ENCODE results near the gene RPL29.

The RPL29 gene

DNA sequence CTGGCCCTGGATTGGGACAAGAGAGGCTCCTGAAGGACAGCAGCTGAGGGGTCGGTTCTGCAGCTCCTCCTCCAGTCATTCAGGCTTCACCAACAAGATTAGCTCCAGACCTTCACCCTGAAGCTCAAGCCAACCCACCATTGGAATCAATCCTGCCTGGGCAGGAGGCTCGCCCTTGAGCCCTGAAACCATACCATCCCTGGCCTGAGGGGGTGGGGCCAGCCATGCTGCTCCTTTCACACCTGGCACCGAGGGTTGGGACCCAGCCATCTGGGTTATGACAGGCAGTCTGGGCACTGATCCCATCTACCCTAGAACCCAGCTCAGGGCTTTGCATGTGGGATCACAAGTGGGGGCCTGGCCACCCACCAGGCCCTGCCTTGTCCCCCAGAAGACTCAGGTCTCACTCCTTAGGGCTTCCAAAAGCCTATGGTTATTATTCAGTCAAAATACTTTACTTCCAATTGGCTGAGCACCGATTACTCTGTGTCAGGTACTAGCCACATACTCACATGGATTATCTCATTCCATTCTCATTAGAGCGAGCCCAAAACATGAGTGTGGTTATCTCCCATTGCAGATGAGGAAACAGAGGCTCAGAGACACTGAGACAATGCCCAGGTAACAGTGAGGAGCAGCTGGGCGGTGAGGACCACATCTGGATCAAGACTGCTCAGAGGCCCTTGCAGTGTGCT lies 24.9 kb downstream of the RPL29 start:
- TF ChIP-seq BACH2 (CRISPR knock-in tag; IDR thresholded peaks at IDR 0.05; ENCODE audit: borderline replicate concordance) (no peak), ZFP3 (CRISPR knock-in tag; IDR thresholded peaks at IDR 0.05) (no peak), CSDC2 (CRISPR knock-in tag; IDR thresholded peaks at IDR 0.05) (no peak), OSR1 (CRISPR knock-in tag; IDR thresholded peaks at IDR 0.05) (no peak), PPARA (CRISPR knock-in tag; IDR thresholded peaks at IDR 0.05; ENCODE audit: borderline replicate concordance) (no peak)
- TF ChIP-seq, protein P1, sequence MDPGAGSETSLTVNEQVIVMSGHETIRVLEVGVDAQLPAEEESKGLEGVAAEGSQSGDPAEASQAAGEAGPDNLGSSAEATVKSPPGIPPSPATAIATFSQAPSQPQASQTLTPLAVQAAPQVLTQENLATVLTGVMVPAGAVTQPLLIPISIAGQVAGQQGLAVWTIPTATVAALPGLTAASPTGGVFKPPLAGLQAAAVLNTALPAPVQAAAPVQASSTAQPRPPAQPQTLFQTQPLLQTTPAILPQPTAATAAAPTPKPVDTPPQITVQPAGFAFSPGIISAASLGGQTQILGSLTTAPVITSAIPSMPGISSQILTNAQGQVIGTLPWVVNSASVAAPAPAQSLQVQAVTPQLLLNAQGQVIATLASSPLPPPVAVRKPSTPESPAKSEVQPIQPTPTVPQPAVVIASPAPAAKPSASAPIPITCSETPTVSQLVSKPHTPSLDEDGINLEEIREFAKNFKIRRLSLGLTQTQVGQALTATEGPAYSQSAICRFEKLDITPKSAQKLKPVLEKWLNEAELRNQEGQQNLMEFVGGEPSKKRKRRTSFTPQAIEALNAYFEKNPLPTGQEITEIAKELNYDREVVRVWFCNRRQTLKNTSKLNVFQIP (CRISPR knock-in tag; IDR thresholded peaks at IDR 0.05; ENCODE audit: borderline replicate concordance, low read depth) = no peak
- ATAC-seq = no peak

DNA sequence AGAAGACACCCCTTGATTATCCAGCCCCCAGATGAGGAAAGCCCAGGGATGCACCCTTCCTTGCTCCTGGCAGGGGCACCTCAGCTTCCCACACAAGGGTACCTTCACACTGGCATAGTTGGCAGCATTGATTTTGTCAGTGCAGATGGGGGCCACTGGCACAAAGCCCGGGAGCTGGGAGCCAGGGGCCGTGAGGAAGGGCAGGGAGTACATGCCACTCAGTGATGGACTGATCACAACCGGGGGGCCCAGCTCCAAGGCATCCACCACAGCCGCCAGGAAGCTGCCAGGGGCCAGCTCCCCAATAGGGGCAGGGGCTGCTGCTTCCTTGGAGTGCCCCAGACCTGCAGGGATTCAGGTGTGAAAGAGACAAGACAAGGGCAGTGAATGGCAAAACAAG lies 25.9 kb downstream of the RPL29 start:
- no peak for TF ChIP-seq RARB (CRISPR knock-in tag; IDR thresholded peaks at IDR 0.05)
- ATAC-seq = no peak

DNA sequence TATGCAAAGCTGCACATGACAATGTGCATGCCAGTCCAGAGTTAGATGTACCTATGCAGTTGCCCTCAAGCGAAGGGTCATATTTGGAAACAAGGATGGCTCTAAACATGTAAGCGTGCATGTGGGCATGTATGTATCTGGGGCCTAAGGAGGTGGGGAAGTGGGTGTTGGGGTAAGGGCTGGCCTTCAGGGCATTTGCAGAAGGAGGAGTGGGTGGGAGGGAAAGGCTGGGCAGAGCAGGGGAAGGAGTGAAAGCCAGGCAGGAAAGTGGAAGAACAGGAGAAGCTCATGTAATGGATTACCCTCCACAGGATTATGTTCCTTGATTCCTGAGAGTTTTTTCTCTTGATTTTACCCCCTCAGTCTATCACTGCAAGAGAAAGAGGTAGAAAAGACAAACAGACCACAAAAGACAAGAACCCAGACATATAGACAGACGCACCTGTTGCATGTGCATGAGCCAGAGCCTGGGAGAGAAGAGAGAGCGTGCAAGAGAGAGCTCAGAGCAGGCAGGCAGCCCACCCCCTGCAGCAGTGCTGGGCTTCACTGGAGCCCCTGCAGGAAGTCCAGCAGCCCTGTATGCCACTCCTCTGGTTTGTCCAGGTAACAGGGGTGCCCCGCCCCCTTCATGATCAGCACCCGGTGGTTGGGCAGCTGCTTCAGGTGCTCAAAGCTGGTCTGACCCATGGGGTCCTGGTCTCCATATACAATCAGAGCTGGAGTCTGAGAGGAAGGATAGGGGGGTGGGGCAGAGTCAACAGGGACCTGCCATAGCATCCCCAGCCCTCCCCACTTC lies 26.6 kb downstream of the RPL29 start:
- TF ChIP-seq OSR1 (CRISPR knock-in tag; IDR thresholded peaks at IDR 0.05) = no peak
- no peak for TF ChIP-seq RARB (CRISPR knock-in tag; IDR thresholded peaks at IDR 0.05)
- TF ChIP-seq, protein P2, sequence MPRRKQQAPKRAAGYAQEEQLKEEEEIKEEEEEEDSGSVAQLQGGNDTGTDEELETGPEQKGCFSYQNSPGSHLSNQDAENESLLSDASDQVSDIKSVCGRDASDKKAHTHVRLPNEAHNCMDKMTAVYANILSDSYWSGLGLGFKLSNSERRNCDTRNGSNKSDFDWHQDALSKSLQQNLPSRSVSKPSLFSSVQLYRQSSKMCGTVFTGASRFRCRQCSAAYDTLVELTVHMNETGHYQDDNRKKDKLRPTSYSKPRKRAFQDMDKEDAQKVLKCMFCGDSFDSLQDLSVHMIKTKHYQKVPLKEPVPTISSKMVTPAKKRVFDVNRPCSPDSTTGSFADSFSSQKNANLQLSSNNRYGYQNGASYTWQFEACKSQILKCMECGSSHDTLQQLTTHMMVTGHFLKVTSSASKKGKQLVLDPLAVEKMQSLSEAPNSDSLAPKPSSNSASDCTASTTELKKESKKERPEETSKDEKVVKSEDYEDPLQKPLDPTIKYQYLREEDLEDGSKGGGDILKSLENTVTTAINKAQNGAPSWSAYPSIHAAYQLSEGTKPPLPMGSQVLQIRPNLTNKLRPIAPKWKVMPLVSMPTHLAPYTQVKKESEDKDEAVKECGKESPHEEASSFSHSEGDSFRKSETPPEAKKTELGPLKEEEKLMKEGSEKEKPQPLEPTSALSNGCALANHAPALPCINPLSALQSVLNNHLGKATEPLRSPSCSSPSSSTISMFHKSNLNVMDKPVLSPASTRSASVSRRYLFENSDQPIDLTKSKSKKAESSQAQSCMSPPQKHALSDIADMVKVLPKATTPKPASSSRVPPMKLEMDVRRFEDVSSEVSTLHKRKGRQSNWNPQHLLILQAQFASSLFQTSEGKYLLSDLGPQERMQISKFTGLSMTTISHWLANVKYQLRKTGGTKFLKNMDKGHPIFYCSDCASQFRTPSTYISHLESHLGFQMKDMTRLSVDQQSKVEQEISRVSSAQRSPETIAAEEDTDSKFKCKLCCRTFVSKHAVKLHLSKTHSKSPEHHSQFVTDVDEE (CRISPR knock-in tag; IDR thresholded peaks at IDR 0.05) = no peak
- no peak for TF ChIP-seq ZNF8 (CRISPR knock-in tag; IDR thresholded peaks at IDR 0.05)
- no peak for TF ChIP-seq CSDC2 (CRISPR knock-in tag; IDR thresholded peaks at IDR 0.05)
- TF ChIP-seq PPARA (CRISPR knock-in tag; IDR thresholded peaks at IDR 0.05; ENCODE audit: borderline replicate concordance) = no peak
- no peak for ATAC-seq

DNA sequence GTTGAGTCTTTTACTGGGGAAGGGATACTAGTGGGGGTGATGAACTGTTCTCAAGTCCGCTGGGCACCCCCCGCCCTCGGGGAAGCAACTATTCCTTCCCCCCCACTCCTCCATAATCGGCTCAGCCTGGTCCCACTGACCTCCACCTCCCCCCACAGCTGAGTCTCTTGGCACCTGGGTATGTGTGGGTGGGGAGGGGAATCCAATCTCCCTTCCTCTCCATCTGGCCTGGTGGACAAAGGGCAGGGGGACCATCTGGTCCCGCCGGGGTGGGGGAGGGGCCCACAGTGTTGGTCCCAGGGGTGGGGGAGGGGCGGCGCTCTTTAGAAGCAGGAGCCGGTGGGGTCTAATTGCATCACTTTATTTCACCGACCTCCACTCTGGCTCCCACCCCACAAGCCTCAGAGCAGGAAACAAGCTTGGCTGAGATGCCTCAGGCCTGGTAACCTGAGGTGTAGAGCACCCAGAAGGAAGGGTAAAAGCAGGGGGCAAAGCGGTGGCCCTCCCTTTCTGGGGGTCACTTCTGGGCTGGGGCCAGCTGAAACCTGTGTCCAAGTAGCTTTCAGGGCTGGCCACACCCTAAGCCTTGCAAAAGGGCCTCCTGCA lies 27.4 kb downstream of the RPL29 start:
- ATAC-seq = peak; percentile 44
- peak; percentile 92 for TF ChIP-seq ZNF70 (CRISPR knock-in tag; IDR thresholded peaks at IDR 0.05)
- no peak for TF ChIP-seq TCF4 (CRISPR knock-in tag; IDR thresholded peaks at IDR 0.05; ENCODE audit: borderline replicate concordance)
- TF ChIP-seq CSDC2 (CRISPR knock-in tag; IDR thresholded peaks at IDR 0.05) = no peak
- no peak for TF ChIP-seq BACH2 (CRISPR knock-in tag; IDR thresholded peaks at IDR 0.05; ENCODE audit: borderline replicate concordance)
- no peak for TF ChIP-seq GLIS3 (CRISPR knock-in tag; IDR thresholded peaks at IDR 0.05)

DNA sequence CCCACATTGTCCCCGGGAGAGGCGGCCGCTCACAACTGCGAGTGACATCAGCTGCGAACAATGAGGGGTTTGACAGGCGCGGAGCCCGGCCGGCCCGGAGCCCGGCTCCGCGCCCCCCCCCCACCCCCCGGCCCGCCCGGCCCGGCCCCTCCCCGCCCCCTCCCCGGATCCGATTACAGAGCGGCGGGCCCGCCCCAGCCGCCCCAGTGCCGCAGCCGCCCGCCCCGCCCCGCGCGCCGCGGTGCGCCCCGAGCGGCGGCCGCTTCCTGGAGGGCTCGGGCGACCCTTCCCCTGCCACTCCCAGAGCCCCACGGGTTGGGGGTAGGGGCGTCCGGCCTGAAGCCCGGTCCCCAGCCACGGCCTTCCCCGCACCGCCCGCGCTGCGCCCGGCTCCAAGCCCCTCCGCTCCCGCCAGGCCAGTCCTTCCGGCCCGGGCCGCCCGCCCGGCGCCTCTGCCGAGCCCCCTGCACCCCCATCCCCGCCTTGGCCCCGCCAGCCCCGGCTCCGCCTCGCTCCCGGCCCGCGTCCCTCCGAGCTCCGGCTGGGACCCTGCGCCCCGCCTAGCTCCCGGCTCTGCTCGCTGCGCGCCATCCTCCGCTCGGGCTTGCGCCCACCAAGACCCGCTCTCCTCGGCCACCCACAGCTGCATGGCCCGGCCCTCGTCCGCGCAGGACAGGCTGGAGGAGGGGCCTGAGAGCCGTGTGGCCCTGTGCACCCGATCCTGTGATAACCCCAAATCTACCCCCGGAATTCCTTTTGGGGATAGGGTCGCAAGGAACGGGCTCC lies 28.1 kb downstream of the RPL29 start, which contains the start of gene PCBP4:
Gene PCBP4, minus strand, starts transcription at position 71 of the 786 bp plus-strand sequence. CDS start 6,214 bp downstream, outside the sequence.
- no peak for TF ChIP-seq RARB (CRISPR knock-in tag; IDR thresholded peaks at IDR 0.05)
- TF ChIP-seq, protein P2 (CRISPR knock-in tag; IDR thresholded peaks at IDR 0.05) = no peak
- no peak for TF ChIP-seq PPARA (CRISPR knock-in tag; IDR thresholded peaks at IDR 0.05; ENCODE audit: borderline replicate concordance)
- no peak for TF ChIP-seq ESRRG (CRISPR knock-in tag; IDR thresholded peaks at IDR 0.05)
- TF ChIP-seq, protein P3, sequence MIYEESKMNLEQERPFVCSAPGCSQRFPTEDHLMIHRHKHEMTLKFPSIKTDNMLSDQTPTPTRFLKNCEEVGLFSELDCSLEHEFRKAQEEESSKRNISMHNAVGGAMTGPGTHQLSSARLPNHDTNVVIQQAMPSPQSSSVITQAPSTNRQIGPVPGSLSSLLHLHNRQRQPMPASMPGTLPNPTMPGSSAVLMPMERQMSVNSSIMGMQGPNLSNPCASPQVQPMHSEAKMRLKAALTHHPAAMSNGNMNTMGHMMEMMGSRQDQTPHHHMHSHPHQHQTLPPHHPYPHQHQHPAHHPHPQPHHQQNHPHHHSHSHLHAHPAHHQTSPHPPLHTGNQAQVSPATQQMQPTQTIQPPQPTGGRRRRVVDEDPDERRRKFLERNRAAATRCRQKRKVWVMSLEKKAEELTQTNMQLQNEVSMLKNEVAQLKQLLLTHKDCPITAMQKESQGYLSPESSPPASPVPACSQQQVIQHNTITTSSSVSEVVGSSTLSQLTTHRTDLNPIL (CRISPR knock-in tag; IDR thresholded peaks at IDR 0.05; ENCODE audit: low read depth) = no peak
- TF ChIP-seq ZNF8 (CRISPR knock-in tag; IDR thresholded peaks at IDR 0.05) = no peak
- TF ChIP-seq OSR1 (CRISPR knock-in tag; IDR thresholded peaks at IDR 0.05) = no peak
- no peak for TF ChIP-seq SNAI2 (CRISPR knock-in tag; IDR thresholded peaks at IDR 0.05)
- TF ChIP-seq BACH2 (CRISPR knock-in tag; IDR thresholded peaks at IDR 0.05; ENCODE audit: borderline replicate concordance) = no peak
- TF ChIP-seq TCF4 (CRISPR knock-in tag; IDR thresholded peaks at IDR 0.05; ENCODE audit: borderline replicate concordance) = no peak
- TF ChIP-seq ZFP30 (CRISPR knock-in tag; IDR thresholded peaks at IDR 0.05) = no peak
- TF ChIP-seq GLIS3 (CRISPR knock-in tag; IDR thresholded peaks at IDR 0.05) = no peak
- no peak for TF ChIP-seq CSDC2 (CRISPR knock-in tag; IDR thresholded peaks at IDR 0.05)
- peak; percentile 73 for ATAC-seq
